Epithelial cell of esophagus (primary cell): Measurements from ENCODE around the gene VIPR1.
A peak's percentile ranks its signal among the peaks of the same experiment; 100 is the strongest.

Experiments used
- DNase-seq: peaks from one replicate; pipeline ENCODE4 v3.0.0; 2010; ENCODE audit warnings: low read depth
- H3K4me3 ChIP-seq: 2 replicates; pipeline ENCODE4 v1.5.1; 2011; ENCODE audit warnings: mild to moderate bottlenecking, low read length, control low read depth
- TF ChIP-seq, protein P1 (sequence below): IDR thresholded peaks from 2 replicates; pipeline ENCODE4 v1.5.1; 2011; ENCODE audit warnings: low read depth, mild to moderate bottlenecking, low read length, control low read depth, inconsistent platforms; ENCODE audit not compliant: insufficient read depth; ENCODE audit errors: missing control alignments

VIPR1 gene

DNA sequence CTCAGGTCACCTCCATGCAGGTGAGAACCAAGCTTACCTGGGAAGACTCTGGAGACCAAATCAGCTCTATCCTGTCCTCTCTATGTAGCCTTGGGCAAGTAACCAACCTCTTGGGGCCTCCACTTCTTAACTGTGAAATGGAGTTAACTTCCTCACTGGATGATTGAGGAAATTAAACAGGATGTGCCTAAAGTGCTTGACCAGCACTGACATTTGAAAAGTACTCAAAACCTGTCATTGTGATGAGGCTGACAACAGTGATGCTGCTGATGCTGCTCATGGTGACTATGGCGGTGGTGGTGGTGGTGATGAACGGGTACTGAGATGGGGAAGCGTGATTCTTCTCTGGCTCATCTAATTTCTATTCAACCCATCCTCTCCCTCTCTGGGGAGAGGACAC is 22.3 kb downstream of the VIPR1 start:
- no peak overlapping the region for H3K4me3 ChIP-seq
- TF ChIP-seq, protein P1, sequence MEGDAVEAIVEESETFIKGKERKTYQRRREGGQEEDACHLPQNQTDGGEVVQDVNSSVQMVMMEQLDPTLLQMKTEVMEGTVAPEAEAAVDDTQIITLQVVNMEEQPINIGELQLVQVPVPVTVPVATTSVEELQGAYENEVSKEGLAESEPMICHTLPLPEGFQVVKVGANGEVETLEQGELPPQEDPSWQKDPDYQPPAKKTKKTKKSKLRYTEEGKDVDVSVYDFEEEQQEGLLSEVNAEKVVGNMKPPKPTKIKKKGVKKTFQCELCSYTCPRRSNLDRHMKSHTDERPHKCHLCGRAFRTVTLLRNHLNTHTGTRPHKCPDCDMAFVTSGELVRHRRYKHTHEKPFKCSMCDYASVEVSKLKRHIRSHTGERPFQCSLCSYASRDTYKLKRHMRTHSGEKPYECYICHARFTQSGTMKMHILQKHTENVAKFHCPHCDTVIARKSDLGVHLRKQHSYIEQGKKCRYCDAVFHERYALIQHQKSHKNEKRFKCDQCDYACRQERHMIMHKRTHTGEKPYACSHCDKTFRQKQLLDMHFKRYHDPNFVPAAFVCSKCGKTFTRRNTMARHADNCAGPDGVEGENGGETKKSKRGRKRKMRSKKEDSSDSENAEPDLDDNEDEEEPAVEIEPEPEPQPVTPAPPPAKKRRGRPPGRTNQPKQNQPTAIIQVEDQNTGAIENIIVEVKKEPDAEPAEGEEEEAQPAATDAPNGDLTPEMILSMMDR = no peak
- DNase-seq = no peak

DNA sequence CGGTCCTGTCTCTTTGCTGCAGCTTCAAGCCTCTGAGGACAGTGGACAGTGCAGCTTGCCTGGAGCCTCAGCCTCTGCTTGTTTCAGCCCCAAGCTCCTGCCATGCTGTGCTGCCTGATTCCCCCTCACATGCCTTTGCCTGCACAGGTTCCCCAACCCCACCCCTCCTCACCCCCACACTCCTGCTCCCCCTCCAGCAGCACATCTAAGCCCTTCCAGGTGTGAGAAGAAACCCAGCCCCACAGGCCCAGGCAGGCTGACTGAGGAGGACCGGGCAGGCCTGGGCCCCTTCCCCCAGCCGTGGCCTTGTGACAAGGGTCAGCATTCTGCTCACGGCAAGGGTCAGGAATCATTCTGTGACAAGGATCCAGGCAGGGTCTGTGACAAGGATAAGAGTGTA is 22.8 kb downstream of the VIPR1 start:
- TF ChIP-seq, protein P1 = no peak
- H3K4me3 ChIP-seq = no peak overlapping the region
- no peak for DNase-seq

DNA sequence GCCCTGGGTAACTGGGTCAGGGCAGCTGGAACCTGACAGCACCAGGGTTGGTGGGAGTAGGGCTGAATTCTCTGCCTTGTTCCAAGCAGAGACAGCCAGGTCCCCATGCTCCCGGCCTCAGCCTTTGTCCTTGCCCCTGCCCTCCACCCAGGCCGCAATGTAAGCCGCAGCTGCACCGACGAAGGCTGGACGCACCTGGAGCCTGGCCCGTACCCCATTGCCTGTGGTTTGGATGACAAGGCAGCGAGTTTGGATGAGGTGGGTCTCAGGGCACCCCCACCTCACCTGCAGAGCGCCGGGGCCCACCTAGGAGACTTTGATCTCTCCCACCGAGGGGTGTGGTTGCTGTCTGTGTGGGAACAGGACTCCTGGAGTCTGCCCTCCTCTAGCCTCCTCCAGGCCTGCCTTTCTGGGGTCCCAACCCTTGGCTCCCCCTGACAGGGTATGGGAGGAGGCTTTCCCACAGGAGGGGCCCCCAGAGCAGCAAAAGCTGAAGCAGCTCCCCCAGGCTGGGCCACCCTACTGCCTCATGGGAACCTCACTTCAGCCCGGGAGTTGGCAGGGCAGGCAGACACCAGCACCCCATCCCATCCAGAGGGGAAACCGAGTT is 23.4 kb downstream of the VIPR1 start:
- TF ChIP-seq, protein P1 = no peak

DNA sequence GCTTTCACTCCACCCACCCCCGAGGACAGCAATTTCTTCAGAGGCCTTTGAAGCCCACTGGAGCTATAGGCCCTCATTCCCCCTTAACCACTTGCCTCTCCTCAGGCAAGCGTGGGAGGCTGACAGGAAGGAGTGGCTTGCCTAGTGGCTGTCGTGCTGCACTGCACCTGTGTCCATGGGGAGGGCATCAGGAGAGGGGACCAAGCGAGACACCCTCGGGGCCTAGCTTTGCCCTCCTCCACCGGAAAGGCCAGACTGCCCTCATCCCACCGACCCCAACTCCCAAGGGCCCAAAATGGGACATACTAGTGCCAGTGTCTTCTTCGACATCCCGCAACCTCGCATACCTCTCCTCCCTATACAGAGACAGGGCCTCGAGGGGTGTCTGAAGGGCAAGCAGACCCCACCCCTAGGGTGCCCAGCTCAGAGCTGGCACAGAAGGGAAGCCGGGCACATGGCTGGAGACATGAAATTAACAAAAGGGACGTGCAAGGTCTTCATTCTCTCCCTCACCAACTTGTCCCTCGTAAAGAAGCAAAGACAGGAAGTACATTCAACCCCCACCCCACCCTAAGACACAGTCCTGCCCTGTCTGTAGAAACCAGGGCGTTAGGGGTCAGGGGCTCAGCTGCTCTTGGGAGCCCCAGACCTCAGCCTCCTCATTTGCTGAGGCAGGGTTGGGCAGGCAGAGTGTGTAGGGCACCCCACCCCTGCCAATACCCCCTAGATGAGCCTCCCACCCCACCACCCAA is 24.3 kb downstream of the VIPR1 start:
- no peak for DNase-seq
- TF ChIP-seq, protein P1 = peak; percentile 8

More for the DNA sequence above, 23.4 kb downstream of the VIPR1 start:
- no peak for DNase-seq
- H3K4me3 ChIP-seq = no peak overlapping the region

DNA sequence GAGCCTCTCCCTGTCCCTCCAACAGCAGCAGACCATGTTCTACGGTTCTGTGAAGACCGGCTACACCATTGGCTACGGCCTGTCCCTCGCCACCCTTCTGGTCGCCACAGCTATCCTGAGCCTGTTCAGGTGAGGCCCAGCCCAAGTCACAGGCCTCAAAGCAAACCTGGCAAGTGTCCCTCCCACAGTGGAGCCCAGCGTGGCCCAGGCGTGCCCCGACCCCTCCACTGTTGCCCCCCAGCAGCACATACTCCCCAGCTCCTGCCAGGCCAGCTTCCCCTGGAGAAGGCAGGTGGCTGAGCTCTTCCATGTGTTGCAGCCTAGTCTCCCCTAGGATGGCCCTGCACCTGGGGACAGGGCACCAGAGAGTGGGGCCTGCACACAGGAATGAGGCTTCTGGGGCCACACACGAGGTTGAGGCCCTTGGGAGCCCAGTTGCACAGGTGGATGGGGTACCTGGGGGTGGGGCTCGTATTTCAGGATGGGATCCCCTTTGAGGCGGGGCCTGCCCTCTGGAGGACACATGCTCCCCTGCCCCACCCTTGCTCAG is 25.0 kb downstream of the VIPR1 start:
- DNase-seq = no peak
- no peak overlapping the region for H3K4me3 ChIP-seq
- TF ChIP-seq, protein P1 = no peak

More for the DNA sequence above, 24.3 kb downstream of the VIPR1 start:
- H3K4me3 ChIP-seq = no peak overlapping the region

DNA sequence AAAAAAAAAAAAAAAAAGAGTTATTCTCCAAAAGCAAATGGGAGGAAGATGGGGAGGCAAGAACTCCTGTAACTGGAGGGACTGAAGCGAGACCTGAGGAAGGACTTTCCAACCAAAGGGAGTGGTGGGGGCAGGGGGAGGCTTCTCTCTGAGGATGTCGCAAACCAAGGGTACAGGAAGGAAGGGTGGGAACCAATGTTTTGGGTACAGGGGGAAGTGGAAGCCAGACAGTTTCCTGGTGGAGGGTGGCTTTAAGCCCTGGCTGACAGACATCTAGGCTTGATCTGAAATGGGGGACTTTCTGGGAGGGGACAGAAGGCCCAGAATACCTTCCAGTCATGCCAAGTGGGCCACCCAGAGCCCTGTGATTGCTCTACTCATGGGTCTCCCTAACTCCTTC is 27.0 kb downstream of the VIPR1 start:
- no peak overlapping the region for H3K4me3 ChIP-seq
- DNase-seq = no peak
- TF ChIP-seq, protein P1 = no peak
